ENCODE data around the gene DBI. TPM values are rescaled to one million over a fixed set of nuclear protein-coding genes. Genes with fewer than 3 reads are reported as not detected.

DBI gene
- total and polyA plus RNA-seq, 7 donors: 50.6 to 264 (median 88.7) TPM

GRCh38 chr2:119377993-119378345 lies 11.2 kb downstream of the DBI start:
- DNase-seq (no peak), ATAC-seq (no peak)
- Histone ChIP-seq H3K36me3 (ENCODE audit: insufficient read depth in 1 of 2, low read depth in 1 of 2) (peaks cover under 1 to 18% of the 10 kb centered on the region in 2 donors), H3K4me3 (no peak overlapping the region), H3K9me3 (peaks cover 4% of the 10 kb centered on the region), H3K27ac (no peak overlapping the region), H3K4me1 (no peaks in the 10 kb centered on the region), H3K27me3 (ENCODE audit: insufficient read depth in 3 of 3, low read length in 2 of 3) (no peaks in the 10 kb centered on the region)
- WGBS, 3 donors: 25 to 35% (median 31%) methylated on average over 5 of the region's 5 CpGs
- intact Hi-C loops (cut with DNase I): no loop called here
- TF ChIP-seq, protein P1, sequence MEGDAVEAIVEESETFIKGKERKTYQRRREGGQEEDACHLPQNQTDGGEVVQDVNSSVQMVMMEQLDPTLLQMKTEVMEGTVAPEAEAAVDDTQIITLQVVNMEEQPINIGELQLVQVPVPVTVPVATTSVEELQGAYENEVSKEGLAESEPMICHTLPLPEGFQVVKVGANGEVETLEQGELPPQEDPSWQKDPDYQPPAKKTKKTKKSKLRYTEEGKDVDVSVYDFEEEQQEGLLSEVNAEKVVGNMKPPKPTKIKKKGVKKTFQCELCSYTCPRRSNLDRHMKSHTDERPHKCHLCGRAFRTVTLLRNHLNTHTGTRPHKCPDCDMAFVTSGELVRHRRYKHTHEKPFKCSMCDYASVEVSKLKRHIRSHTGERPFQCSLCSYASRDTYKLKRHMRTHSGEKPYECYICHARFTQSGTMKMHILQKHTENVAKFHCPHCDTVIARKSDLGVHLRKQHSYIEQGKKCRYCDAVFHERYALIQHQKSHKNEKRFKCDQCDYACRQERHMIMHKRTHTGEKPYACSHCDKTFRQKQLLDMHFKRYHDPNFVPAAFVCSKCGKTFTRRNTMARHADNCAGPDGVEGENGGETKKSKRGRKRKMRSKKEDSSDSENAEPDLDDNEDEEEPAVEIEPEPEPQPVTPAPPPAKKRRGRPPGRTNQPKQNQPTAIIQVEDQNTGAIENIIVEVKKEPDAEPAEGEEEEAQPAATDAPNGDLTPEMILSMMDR (IDR thresholded peaks at IDR 0.05): no peak

DNA sequence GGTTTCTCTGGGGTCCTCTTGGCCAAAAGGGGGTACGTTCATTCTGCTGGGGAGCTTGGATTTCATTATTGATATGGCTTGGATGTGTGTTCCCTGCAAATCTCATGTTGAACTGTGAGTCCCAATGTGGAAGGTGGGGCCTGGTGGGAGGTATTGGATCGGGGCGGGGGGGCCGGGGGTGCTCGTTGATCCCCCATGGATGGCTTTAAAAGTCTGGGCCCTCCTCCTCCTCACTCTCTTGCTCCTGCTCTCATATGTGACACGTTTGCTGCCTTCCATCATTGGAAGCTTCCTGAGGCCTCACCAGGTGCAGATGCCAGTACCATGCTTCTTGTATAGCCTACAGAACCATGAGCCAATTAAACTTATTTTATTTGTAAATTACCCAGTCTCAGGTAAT lies 11.8 kb downstream of the DBI start:
- TF ChIP-seq, protein P1 (IDR thresholded peaks at IDR 0.05): no peak
- intact Hi-C loops (cut with DNase I): no loop called here
- H3K27ac ChIP-seq: no peak overlapping the region

DNA sequence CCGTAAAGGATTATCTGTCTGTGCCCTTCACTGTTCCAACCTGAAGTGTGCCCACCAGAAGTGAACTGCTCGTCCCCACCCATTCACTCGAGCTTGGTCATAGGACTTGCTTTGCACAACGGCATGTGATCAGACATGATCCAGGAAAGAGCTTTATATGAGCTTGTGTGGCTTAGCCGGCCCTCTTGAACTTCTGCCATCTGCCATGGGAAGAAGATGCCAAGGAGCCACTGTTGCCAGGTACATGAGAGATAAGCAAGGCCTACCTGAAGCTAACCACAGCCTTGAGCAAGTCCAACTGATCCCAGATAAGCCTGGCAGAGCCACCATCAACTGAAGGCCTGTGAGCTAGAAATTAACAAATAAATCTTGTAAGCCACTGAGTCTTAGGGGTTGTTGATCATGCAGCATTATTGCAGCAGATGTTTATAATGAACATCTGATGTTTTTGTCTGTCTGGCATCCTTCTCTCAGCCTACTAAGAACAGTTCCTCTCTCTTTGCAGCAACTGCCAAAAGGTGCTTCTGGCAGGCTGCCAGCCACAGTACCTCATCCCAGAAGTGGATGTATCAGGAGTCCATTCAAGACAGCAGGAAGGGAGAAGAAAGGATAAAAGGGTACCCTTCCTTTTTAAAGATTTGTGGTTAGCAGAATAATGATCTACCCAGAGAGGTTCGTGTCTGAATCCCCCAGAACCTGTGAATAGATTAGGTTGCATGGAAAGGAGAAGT lies 16.8 kb downstream of the DBI start:
- Histone ChIP-seq H3K36me3 (ENCODE audit: insufficient read depth in 1 of 2, low read depth in 1 of 2) (no peaks in the 10 kb centered on the region), H3K27me3 (ENCODE audit: insufficient read depth in 3 of 3, low read length in 2 of 3) (no peaks in the 10 kb centered on the region), H3K4me3 (no peak overlapping the region), H3K9me3 (no peaks in the 10 kb centered on the region), H3K27ac (no peak overlapping the region), H3K4me1 (no peaks in the 10 kb centered on the region)
- TF ChIP-seq, protein P1 (IDR thresholded peaks at IDR 0.05): no peak
- ATAC-seq: no peak
- intact Hi-C loops (cut with DNase I): no loop called here
- WGBS, 3 donors: 32 to 57% (median 48%) methylated on average over 6 of the region's 6 CpGs
- DNase-seq: no peak

More for the DNA sequence above, 11.8 kb downstream of the DBI start:
- no peak for DNase-seq
- no peak overlapping the region for H3K4me3 ChIP-seq
- peaks cover 4% of the 10 kb centered on the region for H3K9me3 ChIP-seq
- no peak for ATAC-seq
- no peaks in the 10 kb centered on the region for H3K4me1 ChIP-seq
- no peaks in the 10 kb centered on the region for H3K27me3 ChIP-seq (ENCODE audit: insufficient read depth in 3 of 3, low read length in 2 of 3)
- WGBS, 3 donors: 73 to 89% (median 80%) methylated on average over 6 of the region's 6 CpGs
- H3K36me3 ChIP-seq (ENCODE audit: insufficient read depth in 1 of 2, low read depth in 1 of 2): peaks cover 0 to 12% of the 10 kb centered on the region in 2 donors

GRCh38 chr2:119384971-119385370 lies 18.2 kb downstream of the DBI start:
- intact Hi-C loops (cut with DNase I): no loop called here
- Histone ChIP-seq H3K9me3 (no peaks in the 10 kb centered on the region), H3K36me3 (ENCODE audit: insufficient read depth in 1 of 2, low read depth in 1 of 2) (no peaks in the 10 kb centered on the region), H3K4me3 (no peak overlapping the region), H3K27me3 (ENCODE audit: insufficient read depth in 3 of 3, low read length in 2 of 3) (no peaks in the 10 kb centered on the region), H3K27ac (no peak overlapping the region), H3K4me1 (peaks cover 6% of the 10 kb centered on the region)
- DNase-seq (no peak), ATAC-seq (no peak)
- 83 to 90% (median 87%) methylated on average over 4 of the region's 4 CpGs for WGBS, 3 donors
- TF ChIP-seq, protein P1 (IDR thresholded peaks at IDR 0.05): no peak

DNA sequence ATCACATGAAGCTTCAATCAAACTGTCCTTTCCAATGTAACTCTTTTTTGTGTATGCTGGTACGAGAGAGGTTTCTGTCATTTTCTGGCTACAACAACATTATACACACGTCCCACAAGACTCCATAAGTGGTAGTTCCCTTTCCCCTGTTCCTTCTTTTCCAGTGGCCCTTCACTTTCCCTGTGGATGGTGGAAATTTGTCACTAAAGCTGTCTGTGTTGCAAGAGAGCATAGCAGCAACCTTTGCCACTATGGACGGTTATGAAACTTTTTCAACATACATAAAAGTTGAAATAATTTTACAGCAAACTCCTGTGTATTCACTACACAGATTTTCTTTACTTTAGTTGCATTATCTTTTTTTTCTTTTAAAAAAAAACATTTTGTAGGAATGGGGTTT lies 18.7 kb downstream of the DBI start:
- peaks cover 6% of the 10 kb centered on the region for H3K4me1 ChIP-seq
- intact Hi-C loops (cut with DNase I): no loop called here
- WGBS, 3 donors: 93 to 94% (median 93%) methylated on average over 3 of the region's 3 CpGs
- H3K27me3 ChIP-seq (ENCODE audit: insufficient read depth in 3 of 3, low read length in 2 of 3): no peaks in the 10 kb centered on the region
- ATAC-seq (no peak), DNase-seq (no peak)
- no peaks in the 10 kb centered on the region for H3K9me3 ChIP-seq
- H3K36me3 ChIP-seq (ENCODE audit: insufficient read depth in 1 of 2, low read depth in 1 of 2): no peaks in the 10 kb centered on the region
- TF ChIP-seq, protein P1 (IDR thresholded peaks at IDR 0.05): no peak
- no peak overlapping the region for H3K4me3 ChIP-seq
- H3K27ac ChIP-seq: no peak overlapping the region
